HG03025 (cell line): ENCODE measurements around the gene TARS3.
"Not testable (repeated sequence)": the region's sequence is repeated elsewhere in the genome, so short reads cannot be mapped to it uniquely, and the experiment has no call there.

Source experiments
- ATAC-seq: cut with Tn5 transposase; IDR thresholded peaks from one replicate; pipeline ENCODE4 v1.9.1; 2021; ENCODE audit warnings: mild to moderate bottlenecking, moderate library complexity; ENCODE audit not compliant: unreplicated experiment, low FRiP score

TARS3 gene

DNA sequence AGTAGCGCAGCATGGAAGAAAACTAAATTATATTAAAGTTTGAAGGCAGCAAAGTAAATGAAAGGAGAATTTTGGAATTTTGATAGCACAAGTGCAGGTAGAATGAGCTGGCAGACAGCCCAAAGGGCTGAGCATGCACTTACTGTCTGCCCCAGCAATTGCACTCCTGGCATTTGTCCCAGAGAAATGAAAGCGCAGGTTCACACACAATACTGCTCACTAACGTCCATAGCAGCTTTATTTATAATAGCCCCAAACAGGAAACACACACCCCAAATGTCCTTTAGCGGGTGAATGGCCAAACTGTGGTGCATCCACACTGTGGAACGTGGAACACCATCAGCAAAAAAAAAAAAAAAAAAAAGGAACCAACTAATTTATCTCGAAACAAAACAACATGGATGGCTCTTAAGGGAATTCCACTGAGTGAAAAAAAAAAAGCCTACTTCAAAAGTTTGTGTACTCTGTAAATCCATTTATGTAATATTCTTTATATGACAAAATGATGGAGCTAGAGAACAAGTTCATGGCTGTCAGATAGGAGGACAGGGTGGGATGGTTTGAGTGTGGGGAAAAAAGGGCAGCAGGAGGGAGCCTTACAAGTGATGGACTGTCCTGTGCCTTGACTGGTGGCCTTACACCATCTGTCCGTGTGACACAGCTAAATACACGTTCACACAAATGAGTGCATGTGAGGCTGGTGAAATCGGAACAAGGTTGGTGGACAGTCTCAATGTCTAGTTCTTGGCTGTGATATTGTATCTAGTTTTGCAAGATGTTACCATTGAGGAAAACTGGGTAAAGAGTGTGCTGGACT lies 66.1 kb downstream of the TARS3 start:
- no peak for ATAC-seq

DNA sequence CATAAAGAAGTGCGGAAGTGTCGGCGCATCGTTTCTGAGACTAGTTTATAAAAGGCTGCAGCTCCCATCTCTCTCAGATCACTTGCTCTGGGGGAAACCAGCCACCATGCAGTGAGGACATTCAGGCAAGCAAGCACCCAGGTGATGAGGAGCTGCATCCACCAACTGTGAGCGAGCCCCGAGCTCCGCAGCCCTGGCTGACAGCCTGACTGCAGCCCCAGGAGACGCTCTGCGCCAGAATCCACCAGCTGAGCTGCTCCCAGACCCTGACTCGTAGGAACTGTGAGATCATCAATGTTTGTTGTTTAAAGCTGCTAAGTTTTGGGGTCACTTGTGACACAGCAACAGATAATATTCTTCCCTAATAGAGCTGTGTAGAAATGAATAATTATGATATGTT lies 67.1 kb downstream of the TARS3 start:
- no peak for ATAC-seq

GRCh38 chr15:101654624-101655337 lies 69.5 kb downstream of the TARS3 start:
- ATAC-seq, result not testable (repeated sequence)

GRCh38 chr15:101654171-101654570 lies 70.1 kb downstream of the TARS3 start:
- ATAC-seq, result no peak

DNA sequence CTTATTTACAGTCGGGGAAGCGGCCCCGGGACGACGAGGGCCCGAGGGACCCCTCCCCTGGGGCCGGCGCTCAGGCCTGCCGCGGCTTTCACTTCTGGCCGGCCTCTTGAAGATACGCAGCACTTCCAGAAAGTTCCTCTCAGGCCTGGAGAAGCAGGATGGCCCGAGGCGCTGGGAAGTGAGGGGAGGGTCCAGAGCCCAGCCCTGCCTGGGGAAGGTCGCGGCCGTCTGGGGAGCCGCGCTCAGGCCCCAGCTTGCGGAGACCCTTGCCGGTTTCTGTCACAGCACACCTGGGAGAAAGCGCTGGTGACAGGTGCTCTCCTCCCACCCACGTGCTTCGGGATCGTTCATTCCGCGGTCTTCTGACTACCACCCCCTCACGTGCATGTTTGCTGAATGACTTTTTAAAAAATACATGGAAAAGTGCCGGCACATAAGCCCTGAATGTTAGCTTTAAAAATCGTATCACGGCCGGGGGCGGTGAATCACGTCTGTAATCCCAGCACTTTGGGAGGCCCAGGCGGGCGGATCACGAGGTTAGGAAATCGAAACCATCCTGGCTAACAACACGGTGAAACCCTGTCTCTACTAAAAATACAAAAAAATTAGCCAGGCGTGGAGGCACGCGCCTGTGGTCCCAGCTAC lies 71.4 kb downstream of the TARS3 start:
- no peak for ATAC-seq

DNA sequence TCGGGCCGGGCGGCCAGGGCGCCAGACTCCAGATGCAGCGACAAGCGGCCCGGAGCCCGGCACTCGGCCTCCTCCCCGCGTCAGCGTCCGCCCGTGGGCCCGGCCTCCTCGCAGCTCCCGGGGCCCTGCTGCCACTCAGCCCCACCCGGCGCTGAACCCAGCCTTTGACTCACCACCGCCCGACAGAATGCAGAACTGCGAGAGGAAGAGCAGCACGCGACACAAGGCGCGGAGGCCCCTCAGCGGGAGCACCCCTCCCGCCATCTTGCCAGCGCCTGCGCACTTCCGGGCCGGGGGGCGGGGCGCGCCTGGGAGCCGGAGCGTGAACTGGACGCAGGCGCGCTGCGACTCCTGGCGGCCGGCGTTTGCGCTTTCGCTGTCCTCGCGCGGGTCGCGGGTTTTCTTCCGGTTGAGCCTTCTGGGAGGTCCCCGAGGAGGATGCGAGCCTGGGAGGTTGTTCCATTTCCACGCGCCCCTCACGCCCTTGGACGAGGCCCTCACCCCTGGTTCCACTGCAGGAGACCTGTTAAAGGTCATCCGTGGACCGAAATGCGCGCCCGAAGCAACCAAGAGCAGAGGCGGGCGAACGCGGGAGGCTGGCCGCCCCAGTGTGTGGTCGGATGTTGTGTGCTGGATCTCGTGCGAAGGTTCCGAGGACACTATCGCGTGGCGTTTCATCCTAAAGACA lies 72.0 kb downstream of the TARS3 start, which contains the start of gene TM2D3:
TM2D3 (minus strand) TSS at position 284 of the 688 bp plus-strand sequence; CDS start at position 264, 20 bp downstream.
- peak; percentile 78 for ATAC-seq

DNA sequence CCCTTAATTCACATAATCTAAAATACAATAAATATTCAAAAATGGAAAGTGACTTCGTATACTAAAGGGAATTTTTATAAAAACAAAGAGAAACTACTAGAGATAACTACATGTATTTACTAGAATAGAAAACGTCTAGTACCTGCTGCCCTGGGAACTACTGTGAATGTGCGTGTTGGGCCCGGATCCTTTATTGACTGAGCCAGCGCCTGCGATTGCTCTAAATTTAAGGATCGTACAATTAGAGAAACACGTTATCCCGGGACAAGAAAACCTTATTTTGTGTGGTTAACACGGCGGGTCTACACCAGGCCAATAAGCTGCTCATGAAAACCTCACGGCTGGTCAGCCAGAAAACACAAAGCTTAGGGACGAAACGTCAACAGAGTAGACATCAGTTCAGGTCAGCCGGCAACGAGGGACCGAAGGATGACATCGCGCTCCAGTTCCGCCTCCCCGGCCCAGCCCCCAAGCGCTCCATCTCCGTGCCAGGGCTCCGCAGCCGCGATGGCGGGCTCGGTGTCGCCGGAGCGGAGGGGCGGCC lies 72.6 kb downstream of the TARS3 start:
- ATAC-seq, result peak; percentile 56

GRCh38 chr15:101650145-101650544 lies 74.1 kb downstream of the TARS3 start:
- no peak for ATAC-seq

DNA sequence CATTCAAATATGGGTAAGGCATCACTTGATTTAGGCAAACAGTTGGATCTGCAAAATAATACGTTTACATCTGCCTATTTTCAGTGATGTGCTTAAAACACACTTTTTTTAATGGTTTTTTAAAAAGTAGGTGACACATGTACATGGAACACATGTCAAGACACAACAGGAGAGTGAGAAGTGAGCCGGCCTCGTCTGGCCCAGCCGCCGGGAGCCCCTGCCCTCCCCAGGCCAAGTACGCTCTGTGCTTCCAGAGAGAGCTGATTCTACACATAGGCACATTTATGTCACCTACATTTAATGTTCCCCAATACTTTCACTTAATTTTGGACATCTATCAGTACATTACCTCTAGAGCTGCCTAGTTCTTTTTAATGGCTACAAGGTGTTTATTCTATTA lies 75.9 kb downstream of the TARS3 start:
- no peak for ATAC-seq

GRCh38 chr15:101647251-101647650 lies 77.0 kb downstream of the TARS3 start:
- ATAC-seq, result no peak

GRCh38 chr15:101646672-101647071 lies 77.6 kb downstream of the TARS3 start:
- no peak for ATAC-seq

DNA sequence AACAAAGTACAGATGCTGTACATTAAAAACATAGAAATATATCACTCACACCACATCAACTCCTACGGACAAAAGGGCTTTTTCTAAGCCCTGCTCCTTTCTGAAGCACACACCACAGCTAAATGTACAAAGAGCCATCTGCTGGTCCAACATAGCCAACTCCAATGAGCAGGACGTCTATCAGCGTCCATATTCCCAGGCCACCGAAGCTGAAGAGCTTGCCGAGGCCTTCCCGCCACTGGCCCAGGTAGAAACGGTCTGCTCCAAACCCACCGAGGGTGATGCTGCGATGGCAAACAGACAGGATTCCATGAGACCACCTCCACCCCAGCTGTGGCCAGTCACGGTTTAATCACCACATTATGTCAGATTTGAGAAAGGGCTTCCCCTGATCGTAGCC lies 81.9 kb downstream of the TARS3 start:
- no peak for ATAC-seq

DNA sequence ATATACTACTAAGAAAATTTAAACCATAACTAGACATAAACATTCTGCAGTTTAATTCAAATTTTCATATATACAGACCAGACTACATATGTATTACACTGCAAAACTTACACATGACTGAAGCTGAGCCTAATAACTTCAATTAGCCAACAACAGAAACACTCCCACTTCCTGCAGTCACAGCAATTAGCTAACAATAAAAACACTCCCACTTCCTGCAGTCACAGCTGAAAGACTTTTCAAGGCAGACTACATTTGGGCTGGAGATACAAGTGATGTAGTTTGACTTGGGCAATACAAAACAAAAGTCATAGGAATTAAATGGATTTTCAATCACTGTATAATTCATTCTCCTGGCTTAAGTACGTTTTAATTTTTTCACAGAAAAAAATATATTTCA lies 82.4 kb downstream of the TARS3 start:
- ATAC-seq, result no peak

DNA sequence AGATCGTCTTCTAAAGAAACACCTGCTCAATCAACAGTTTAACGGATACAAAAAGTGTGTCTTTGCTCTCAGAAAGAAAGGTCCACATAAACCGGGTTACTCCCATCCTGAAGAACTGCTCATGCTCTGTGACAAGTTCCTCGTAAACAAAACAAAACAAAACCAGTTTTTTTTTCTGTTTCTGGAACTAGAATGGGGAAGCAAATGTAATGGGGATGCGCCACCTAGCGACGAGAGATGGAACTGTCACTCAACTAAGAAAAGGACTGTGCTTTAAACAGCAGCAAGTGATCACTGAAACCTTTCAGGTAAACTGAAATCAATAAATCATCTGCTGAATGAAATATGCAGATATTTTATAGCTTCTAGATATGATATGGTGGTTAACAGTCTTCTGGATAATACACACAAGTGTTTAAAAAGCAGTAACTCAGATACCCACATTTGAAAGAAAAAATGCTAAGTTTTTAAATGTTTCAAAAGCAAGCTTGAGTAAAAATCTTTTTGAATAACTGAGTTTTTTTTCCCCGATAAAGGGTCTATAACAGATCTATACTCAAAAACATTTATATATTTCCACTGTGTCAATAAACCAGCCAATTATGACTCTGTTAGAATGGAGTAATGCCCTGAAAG lies 83.0 kb downstream of the TARS3 start:
- peak; percentile 48 for ATAC-seq

GRCh38 chr15:101639667-101640066 lies 84.6 kb downstream of the TARS3 start:
- no peak for ATAC-seq

- ATAC-seq, result no peak
Observed at GRCh38 chr15:101637919-101638318, 86.4 kb downstream of the TARS3 start.

DNA sequence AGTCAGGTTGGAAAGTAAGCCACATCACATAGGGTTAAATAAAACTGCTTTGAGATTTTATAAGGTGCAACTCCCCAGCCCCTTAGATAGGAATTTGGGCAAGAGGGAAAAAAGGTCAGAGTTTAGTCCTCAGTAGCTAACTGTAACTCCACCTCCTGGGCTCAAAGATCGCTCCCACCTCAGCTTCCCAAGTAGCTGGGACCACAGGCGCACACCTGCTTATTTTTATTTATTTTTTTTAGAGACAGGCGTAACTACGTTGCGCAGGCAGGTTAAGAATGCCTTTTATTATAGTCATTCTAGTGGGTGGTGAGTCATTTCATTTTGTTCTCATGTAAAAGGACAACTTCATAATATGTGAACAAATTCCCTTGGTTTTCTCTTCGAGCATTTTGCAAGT lies 86.8 kb downstream of the TARS3 start:
- ATAC-seq, result no peak

DNA sequence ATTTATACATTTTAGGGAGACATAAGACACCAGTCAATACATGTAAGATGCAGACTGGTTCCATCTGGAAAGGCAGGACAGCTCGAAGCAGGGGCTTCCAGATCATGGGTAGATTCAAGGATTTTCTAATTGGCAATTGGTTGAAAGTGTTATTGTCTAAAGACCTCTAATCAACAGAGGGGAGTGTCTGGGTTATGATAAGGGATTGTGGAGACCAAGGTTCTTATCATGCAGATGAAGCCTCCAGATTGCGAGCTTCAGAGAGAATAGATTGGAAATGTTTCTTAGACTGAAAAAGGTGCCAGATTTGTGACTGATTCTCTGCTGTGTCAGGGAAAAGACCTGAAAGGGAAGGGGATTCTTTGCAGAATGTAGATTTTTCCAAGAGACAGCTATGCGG lies 87.2 kb downstream of the TARS3 start:
- ATAC-seq, result no peak

- ATAC-seq, result no peak
Observed at GRCh38 chr15:101635944-101636727, 88.1 kb downstream of the TARS3 start.
